ELF-1 (cell line): ENCODE measurements around the gene DPH3.
"Not testable (repeated sequence)": the region's sequence is repeated elsewhere in the genome, so short reads cannot be mapped to it uniquely, and the experiment has no call there.

Experiments
- DNase-seq: peaks from one replicate; pipeline ENCODE4 v3.0.0-alpha.2; 2016; ENCODE audit warnings: low read depth, low spot score

DPH3 gene

GRCh38 chr3:16264708-16265454 is at the start of gene DPH3, which contains the start of gene OXNAD1:
Gene DPH3, minus strand, starts transcription at chr3:16264943. Its CDS starts 67 bp downstream, at chr3:16264876.
Gene OXNAD1, plus strand, starts transcription at chr3:16265212. Its CDS starts 5,741 bp downstream, at chr3:16270953.
- peak; percentile 100 for DNase-seq

- no peak for DNase-seq
These were observed 49.3 kb upstream of the DPH3 start for GRCh38 chr3:16313886-16314645.

- DNase-seq, result peak; percentile 10
These were observed 47.3 kb upstream of the DPH3 start for GRCh38 chr3:16311960-16312451.

GRCh38 chr3:16310486-16310885 is 45.7 kb upstream of the DPH3 start:
- DNase-seq, result not testable (repeated sequence)

- DNase-seq, result no peak
These were observed 44.8 kb upstream of the DPH3 start for GRCh38 chr3:16309558-16309957.

- DNase-seq, result no peak
These were observed 44.0 kb upstream of the DPH3 start for GRCh38 chr3:16308727-16309126.

GRCh38 chr3:16307832-16308531 is 43.2 kb upstream of the DPH3 start:
- DNase-seq, result no peak

- DNase-seq, result no peak
These were observed 40.4 kb upstream of the DPH3 start for GRCh38 chr3:16305111-16305541.

- DNase-seq, result no peak
These were observed 39.6 kb upstream of the DPH3 start for GRCh38 chr3:16304061-16305010.

GRCh38 chr3:16303037-16303575 is 38.4 kb upstream of the DPH3 start:
- DNase-seq, result no peak

- no peak for DNase-seq
These were observed 37.4 kb upstream of the DPH3 start for GRCh38 chr3:16302082-16302631.

GRCh38 chr3:16301507-16301906 is 36.8 kb upstream of the DPH3 start:
- DNase-seq, result no peak

- DNase-seq, result no peak
These were observed 36.2 kb upstream of the DPH3 start for GRCh38 chr3:16300881-16301359.

- DNase-seq, result no peak
These were observed 35.6 kb upstream of the DPH3 start for GRCh38 chr3:16300307-16300706.

GRCh38 chr3:16299746-16300145 is 35.0 kb upstream of the DPH3 start:
- no peak for DNase-seq

- no peak for DNase-seq
These were observed 34.1 kb upstream of the DPH3 start for GRCh38 chr3:16298891-16299290.

- DNase-seq, result no peak
These were observed 33.5 kb upstream of the DPH3 start for GRCh38 chr3:16297997-16298885.

- DNase-seq, result no peak
These were observed 30.7 kb upstream of the DPH3 start for GRCh38 chr3:16295298-16295890.

- no peak for DNase-seq
These were observed 30.1 kb upstream of the DPH3 start for GRCh38 chr3:16294844-16295243.
